22Rv1 (cell line): ENCODE measurements around the gene PLB1.

Source experiments
- CTCF ChIP-seq: fragments of 450-650 bp; IDR thresholded peaks from 2 replicates; pipeline ENCODE4 v1.5.1; 2017; ENCODE audit warnings: mild to moderate bottlenecking
- ZFX ChIP-seq: fragments of 450-650 bp; IDR thresholded peaks from 2 replicates; pipeline ENCODE4 v1.6.1; 2017; ENCODE audit warnings: antibody characterized with exemption, borderline replicate concordance

GRCh38 chr2:28617502-28618184 lies 121.8 kb downstream of the PLB1 start:
- TF ChIP-seq CTCF = no peak
- TF ChIP-seq ZFX = no peak
